GM12864 (cell line): Measurements from ENCODE around the gene BRDT.

Experiments
- DNase-seq: peaks from one replicate; pipeline ENCODE4 v3.0.0-alpha.2; 2011; ENCODE audit warnings: low read depth
- H3K4me3 ChIP-seq: 2 replicates; pipeline ENCODE4 v1.5.1; 2011; ENCODE audit warnings: mild to moderate bottlenecking, low read depth, low read length, control low read depth
- TF ChIP-seq, protein P1 (sequence below): IDR thresholded peaks from 2 replicates; pipeline ENCODE4 v1.5.1; 2011; ENCODE audit warnings: low read depth, mild to moderate bottlenecking, moderate library complexity, low read length, control low read depth, inconsistent platforms; ENCODE audit errors: missing control alignments

Gene BRDT

DNA sequence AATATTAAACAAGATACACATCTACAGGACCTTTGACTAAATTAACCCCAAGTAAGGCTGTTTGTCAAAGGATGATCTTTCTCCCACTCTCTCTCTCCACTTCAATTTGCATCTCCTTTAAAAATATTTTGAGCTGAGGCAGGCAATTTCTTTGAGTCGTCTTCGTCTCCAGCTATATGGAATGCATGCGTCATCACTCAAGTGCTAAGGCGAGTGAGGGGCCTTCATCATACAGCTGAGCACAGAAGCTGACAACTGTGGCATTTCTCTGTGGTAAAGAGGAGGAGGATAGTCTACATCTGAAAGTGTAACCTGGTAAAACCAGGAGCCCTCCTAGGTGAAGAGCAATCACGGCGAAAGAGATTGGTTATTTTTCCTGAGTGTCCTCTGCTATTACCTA, 88.2 kb downstream of the BRDT start:
- DNase-seq = no peak
- TF ChIP-seq, protein P1, sequence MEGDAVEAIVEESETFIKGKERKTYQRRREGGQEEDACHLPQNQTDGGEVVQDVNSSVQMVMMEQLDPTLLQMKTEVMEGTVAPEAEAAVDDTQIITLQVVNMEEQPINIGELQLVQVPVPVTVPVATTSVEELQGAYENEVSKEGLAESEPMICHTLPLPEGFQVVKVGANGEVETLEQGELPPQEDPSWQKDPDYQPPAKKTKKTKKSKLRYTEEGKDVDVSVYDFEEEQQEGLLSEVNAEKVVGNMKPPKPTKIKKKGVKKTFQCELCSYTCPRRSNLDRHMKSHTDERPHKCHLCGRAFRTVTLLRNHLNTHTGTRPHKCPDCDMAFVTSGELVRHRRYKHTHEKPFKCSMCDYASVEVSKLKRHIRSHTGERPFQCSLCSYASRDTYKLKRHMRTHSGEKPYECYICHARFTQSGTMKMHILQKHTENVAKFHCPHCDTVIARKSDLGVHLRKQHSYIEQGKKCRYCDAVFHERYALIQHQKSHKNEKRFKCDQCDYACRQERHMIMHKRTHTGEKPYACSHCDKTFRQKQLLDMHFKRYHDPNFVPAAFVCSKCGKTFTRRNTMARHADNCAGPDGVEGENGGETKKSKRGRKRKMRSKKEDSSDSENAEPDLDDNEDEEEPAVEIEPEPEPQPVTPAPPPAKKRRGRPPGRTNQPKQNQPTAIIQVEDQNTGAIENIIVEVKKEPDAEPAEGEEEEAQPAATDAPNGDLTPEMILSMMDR = no peak

GRCh38 chr1:92038695-92039346, 89.6 kb downstream of the BRDT start:
- no peak overlapping the region for H3K4me3 ChIP-seq
- TF ChIP-seq, protein P1 = no peak
- DNase-seq = no peak

More for the DNA sequence above, 88.2 kb downstream of the BRDT start:
- no peak overlapping the region for H3K4me3 ChIP-seq

- no peak for DNase-seq
- TF ChIP-seq, protein P1 = no peak
- H3K4me3 ChIP-seq = no peak overlapping the region
These were observed 91.8 kb downstream of the BRDT start for GRCh38 chr1:92040971-92041370.

DNA sequence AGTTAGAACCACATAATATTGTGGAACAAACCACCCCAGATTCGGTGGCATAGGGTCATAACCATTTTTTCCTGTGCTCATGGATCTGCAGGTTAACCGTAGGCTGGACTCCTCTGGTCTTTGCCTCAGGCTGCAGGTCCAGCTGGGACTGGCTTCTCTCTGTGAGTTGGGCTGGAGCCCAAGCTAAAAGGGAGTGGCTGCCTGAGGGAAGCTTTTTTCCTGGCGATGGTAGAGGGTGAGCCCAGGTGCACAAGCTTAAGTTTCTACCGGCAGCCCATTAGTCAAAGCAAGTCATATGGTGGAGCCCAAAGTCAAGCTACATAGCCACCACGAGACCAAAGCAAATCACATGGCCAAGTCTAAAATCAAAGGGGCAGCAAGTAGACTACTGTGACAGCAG, 94.4 kb downstream of the BRDT start:
- no peak overlapping the region for H3K4me3 ChIP-seq
- TF ChIP-seq, protein P1 = no peak
- no peak for DNase-seq

DNA sequence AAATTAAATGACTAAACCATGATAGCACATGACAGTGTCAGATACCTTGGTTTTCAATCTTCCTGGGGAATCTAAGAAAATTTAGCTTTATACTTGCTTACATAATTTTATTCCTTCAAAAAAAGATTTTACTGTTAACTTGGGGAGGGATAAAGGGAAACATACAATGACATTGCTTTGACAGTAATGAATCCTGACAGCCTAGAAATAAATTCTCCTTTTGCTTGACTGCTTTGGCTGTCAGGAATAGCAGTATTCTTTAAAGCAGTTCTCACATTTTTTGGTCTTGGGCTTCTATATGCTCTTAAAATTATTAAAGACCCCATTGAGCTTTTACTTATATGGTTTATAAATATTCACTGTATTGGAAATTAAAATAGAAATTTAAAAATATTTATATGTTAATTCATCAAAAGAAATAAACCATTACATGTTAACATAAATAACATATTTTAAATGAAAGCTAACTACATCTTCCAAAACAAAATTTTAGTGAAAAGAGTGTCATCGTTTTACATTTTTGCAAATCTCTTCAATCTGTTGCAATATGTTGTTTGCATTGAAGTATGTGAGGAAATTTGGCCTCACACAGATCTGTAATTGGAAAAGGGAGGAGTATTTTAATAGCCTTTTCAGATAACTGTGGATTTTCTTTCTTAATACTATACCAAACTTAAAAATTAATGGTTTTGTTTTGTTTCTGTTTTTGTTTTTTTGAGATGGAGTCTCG, 96.7 kb downstream of the BRDT start:
- TF ChIP-seq, protein P1 = no peak
- DNase-seq = no peak
- no peak overlapping the region for H3K4me3 ChIP-seq

GRCh38 chr1:92051948-92052347, 102.7 kb downstream of the BRDT start:
- no peak for DNase-seq
- TF ChIP-seq, protein P1 = no peak
- no peak overlapping the region for H3K4me3 ChIP-seq
